B cell (primary cell): ENCODE measurements around the gene ATXN7L3.

Source experiments
- CTCF ChIP-seq: fragments of 200-600 bp; IDR thresholded peaks from one replicate; pipeline ENCODE4 v1.8.0; 2022; ENCODE audit warnings: antibody characterized with exemption, mild to moderate bottlenecking
- EZH2 ChIP-seq: IDR thresholded peaks from 2 replicates; pipeline ENCODE4 v1.6.1; 2012; ENCODE audit warnings: borderline replicate concordance, low read depth, mild to moderate bottlenecking, moderate library complexity, low read length; ENCODE audit not compliant: insufficient read depth, poor library complexity, severe bottlenecking

- TF ChIP-seq EZH2 (no peak), CTCF (no peak)
These were observed 32.4 kb upstream of the ATXN7L3 start for GRCh38 chr17:44232061-44232460.
